ENCODE data around the gene CDH26.

GRCh38 chr20:59939879-59940128 is 18.4 kb upstream of the CDH26 start:
- TF ChIP-seq CTCF (IDR thresholded peaks at IDR 0.05; ENCODE audit: low read length) (no peak), EZH2phosphoT487 (IDR thresholded peaks at IDR 0.05; ENCODE audit: low read length) (no peak)
